ENCODE results near the gene TMTC1. TPM values are rescaled to one million over a fixed set of nuclear protein-coding genes. Genes with fewer than 3 reads are reported as not detected.

Gene TMTC1
- total RNA-seq, 2 donors from 2014 or later = 0.22 to 0.51 TPM

DNA sequence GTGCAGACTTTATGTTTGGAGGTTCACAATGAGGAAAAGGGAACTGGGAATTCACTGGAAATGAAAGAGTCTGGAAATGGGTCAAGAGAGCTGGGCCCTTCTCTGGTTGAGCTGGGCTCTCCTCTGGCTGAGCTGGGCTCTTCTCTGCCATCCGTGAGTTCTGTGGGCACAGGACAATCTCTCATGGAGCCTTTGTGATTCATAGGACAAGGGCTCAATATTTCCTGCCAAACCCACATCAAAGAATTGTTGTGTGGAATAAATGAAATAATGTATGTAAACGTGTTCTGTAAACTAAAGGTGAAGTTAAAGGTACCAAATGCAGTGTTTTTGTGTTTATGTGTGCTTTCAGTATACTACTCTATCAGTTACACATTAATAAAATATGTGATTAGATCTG, 190.7 kb downstream of the TMTC1 start:
- H3K36me3 Mint-ChIP-seq (ENCODE audit: insufficient read depth in 2 of 2) = no peaks in the 10 kb centered on the region
- no peaks in the 10 kb centered on the region for H3K9me3 Mint-ChIP-seq
- ATAC-seq (replicated peaks in 1 of 2) = no peak
- H3K4me1 Mint-ChIP-seq (ENCODE audit: low read depth) = no peaks in the 10 kb centered on the region
- H3K27me3 Mint-ChIP-seq (ENCODE audit: low read depth) = peaks cover 22% of the 10 kb centered on the region
- H3K27ac Mint-ChIP-seq = no peak overlapping the region
- no peak overlapping the region for H3K4me3 Mint-ChIP-seq
- DNase-seq = no peak

- no peak overlapping the region for H3K27ac Mint-ChIP-seq
- DNase-seq (no peak), ATAC-seq (replicated peaks in 1 of 2) (no peak)
- H3K9me3 Mint-ChIP-seq = no peaks in the 10 kb centered on the region
- H3K27me3 Mint-ChIP-seq (ENCODE audit: low read depth) = peaks cover 21% of the 10 kb centered on the region
- H3K36me3 Mint-ChIP-seq (ENCODE audit: insufficient read depth in 2 of 2) = no peaks in the 10 kb centered on the region
- H3K4me3 Mint-ChIP-seq = no peak overlapping the region
- H3K4me1 Mint-ChIP-seq (ENCODE audit: low read depth) = no peaks in the 10 kb centered on the region
Observed at GRCh38 chr12:29591140-29592020, 192.4 kb downstream of the TMTC1 start.

GRCh38 chr12:29589851-29590250, 193.9 kb downstream of the TMTC1 start:
- no peak for DNase-seq
- H3K27me3 Mint-ChIP-seq (ENCODE audit: low read depth) = peaks cover 15% of the 10 kb centered on the region
- H3K4me1 Mint-ChIP-seq (ENCODE audit: low read depth) = no peaks in the 10 kb centered on the region
- no peak overlapping the region for H3K27ac Mint-ChIP-seq
- H3K4me3 Mint-ChIP-seq = no peak overlapping the region
- H3K9me3 Mint-ChIP-seq = no peaks in the 10 kb centered on the region
- no peaks in the 10 kb centered on the region for H3K36me3 Mint-ChIP-seq (ENCODE audit: insufficient read depth in 2 of 2)
- no peak for ATAC-seq (replicated peaks in 1 of 2)

DNA sequence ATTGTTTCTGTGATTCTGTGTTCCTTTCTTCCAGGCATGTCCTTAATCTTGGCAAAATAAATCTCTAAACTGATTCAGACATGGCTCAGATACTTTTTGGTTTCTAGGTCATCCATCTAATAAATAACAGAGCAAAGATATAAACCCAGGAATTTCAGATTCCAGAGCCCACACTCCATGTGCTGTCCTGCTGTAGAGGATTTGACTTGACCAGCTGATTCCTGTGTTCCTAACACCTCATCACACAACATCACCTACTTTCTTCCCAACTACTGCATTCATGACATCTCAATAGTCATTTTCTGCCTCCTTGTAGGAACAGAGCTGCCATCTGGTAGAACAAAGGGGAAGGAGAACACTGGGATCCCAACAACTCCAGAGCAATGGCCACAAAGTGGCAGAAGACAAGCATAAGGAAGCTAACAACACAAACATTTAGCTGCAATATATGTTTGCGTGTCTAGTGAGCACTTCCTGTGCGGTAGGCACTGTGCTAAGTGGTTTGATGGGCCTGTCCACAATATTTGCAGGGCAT, 194.4 kb downstream of the TMTC1 start:
- H3K9me3 Mint-ChIP-seq = no peaks in the 10 kb centered on the region
- no peak overlapping the region for H3K4me3 Mint-ChIP-seq
- no peaks in the 10 kb centered on the region for H3K4me1 Mint-ChIP-seq (ENCODE audit: low read depth)
- DNase-seq = no peak
- peaks cover 15% of the 10 kb centered on the region for H3K27me3 Mint-ChIP-seq (ENCODE audit: low read depth)
- no peak for ATAC-seq (replicated peaks in 1 of 2)
- no peak overlapping the region for H3K27ac Mint-ChIP-seq
- H3K36me3 Mint-ChIP-seq (ENCODE audit: insufficient read depth in 2 of 2) = no peaks in the 10 kb centered on the region

- H3K9me3 Mint-ChIP-seq = no peaks in the 10 kb centered on the region
- H3K27ac Mint-ChIP-seq = no peak overlapping the region
- H3K36me3 Mint-ChIP-seq (ENCODE audit: insufficient read depth in 2 of 2) = no peaks in the 10 kb centered on the region
- no peaks in the 10 kb centered on the region for H3K27me3 Mint-ChIP-seq (ENCODE audit: low read depth)
- DNase-seq = no peak
- ATAC-seq (replicated peaks in 1 of 2) = no peak
- no peaks in the 10 kb centered on the region for H3K4me1 Mint-ChIP-seq (ENCODE audit: low read depth)
- H3K4me3 Mint-ChIP-seq = no peak overlapping the region
Observed at GRCh38 chr12:29582677-29583272, 201.0 kb downstream of the TMTC1 start.

GRCh38 chr12:29582146-29582545, 201.6 kb downstream of the TMTC1 start:
- no peaks in the 10 kb centered on the region for H3K27me3 Mint-ChIP-seq (ENCODE audit: low read depth)
- H3K4me3 Mint-ChIP-seq = no peak overlapping the region
- ATAC-seq (replicated peaks in 1 of 2) = no peak
- no peaks in the 10 kb centered on the region for H3K9me3 Mint-ChIP-seq
- H3K4me1 Mint-ChIP-seq (ENCODE audit: low read depth) = no peaks in the 10 kb centered on the region
- no peak for DNase-seq
- H3K36me3 Mint-ChIP-seq (ENCODE audit: insufficient read depth in 2 of 2) = no peaks in the 10 kb centered on the region
- H3K27ac Mint-ChIP-seq = no peak overlapping the region

DNA sequence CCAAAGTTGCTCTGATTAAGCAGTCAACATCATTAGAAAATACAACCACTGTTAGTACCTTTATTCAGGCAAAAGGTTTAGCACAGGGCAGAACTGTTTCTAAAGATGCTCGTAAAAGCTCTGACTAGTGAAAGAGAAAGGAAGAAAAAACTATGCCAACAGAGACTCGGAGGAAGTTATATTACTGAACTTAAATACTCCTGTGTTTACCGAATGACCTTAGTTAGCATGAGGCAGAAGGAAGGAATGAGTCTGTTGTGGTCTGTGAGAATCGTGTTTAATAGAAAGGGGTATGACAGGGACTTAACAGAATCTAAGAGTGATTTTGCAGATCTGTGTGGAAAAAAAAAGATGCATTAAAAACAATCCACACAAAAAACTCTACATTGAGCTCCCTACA, 202.1 kb downstream of the TMTC1 start:
- H3K9me3 Mint-ChIP-seq = no peaks in the 10 kb centered on the region
- ATAC-seq (replicated peaks in 1 of 2) (peak; percentile 51 to 69), DNase-seq (no peak)
- H3K4me3 Mint-ChIP-seq = no peak overlapping the region
- H3K36me3 Mint-ChIP-seq (ENCODE audit: insufficient read depth in 2 of 2) = no peaks in the 10 kb centered on the region
- no peaks in the 10 kb centered on the region for H3K27me3 Mint-ChIP-seq (ENCODE audit: low read depth)
- H3K27ac Mint-ChIP-seq = no peak overlapping the region
- no peaks in the 10 kb centered on the region for H3K4me1 Mint-ChIP-seq (ENCODE audit: low read depth)

GRCh38 chr12:29580971-29581370, 202.8 kb downstream of the TMTC1 start:
- H3K27me3 Mint-ChIP-seq (ENCODE audit: low read depth) = no peaks in the 10 kb centered on the region
- no peak overlapping the region for H3K4me3 Mint-ChIP-seq
- H3K4me1 Mint-ChIP-seq (ENCODE audit: low read depth) = no peaks in the 10 kb centered on the region
- no peaks in the 10 kb centered on the region for H3K36me3 Mint-ChIP-seq (ENCODE audit: insufficient read depth in 2 of 2)
- no peak overlapping the region for H3K27ac Mint-ChIP-seq
- ATAC-seq (replicated peaks in 1 of 2) (no peak), DNase-seq (no peak)
- H3K9me3 Mint-ChIP-seq = no peaks in the 10 kb centered on the region

DNA sequence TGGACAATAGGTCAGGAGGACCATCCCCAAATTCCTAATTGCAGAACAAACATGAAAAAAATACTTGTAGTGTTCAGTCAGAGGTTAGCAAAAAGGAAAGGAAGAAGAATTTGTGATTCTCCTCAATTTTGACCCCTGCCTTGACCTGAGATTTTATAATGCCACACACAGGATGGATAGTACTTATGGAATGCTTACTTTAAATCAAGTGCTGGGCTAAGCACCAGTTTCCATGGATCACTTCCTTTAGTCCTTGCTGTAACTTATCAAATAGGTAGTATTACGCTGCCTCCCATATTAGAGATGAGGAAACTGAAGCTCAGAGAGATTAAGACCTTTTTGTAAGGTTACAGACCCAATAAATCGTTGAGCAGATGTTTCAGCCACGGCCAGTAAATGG, 205.0 kb downstream of the TMTC1 start:
- peaks cover 3% of the 10 kb centered on the region for H3K27me3 Mint-ChIP-seq (ENCODE audit: low read depth)
- H3K36me3 Mint-ChIP-seq (ENCODE audit: insufficient read depth in 2 of 2) = no peaks in the 10 kb centered on the region
- DNase-seq = no peak
- no peaks in the 10 kb centered on the region for H3K4me1 Mint-ChIP-seq (ENCODE audit: low read depth)
- ATAC-seq (replicated peaks in 1 of 2) = no peak
- H3K9me3 Mint-ChIP-seq = no peaks in the 10 kb centered on the region
- H3K4me3 Mint-ChIP-seq = no peak overlapping the region
- no peak overlapping the region for H3K27ac Mint-ChIP-seq

DNA sequence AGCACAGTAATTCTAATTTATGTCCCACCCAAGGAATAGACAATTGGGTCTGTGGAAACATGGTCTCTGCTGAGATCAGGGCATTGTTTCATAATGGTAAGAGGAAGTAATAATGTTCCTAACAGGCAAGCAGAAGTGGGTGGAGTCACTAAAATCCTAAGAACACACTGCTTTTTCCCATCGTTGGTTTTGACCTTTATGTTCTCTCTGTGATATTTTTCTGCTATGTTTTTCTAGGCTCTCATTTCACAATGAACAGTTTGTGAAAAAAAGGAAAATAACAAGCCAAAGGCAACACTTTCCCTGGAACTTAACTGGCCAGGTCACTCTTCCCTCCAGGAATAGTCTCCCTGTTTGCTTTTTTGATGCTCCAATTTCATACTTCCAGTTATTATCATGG, 205.7 kb downstream of the TMTC1 start:
- no peak overlapping the region for H3K4me3 Mint-ChIP-seq
- peaks cover 10% of the 10 kb centered on the region for H3K27me3 Mint-ChIP-seq (ENCODE audit: low read depth)
- no peaks in the 10 kb centered on the region for H3K36me3 Mint-ChIP-seq (ENCODE audit: insufficient read depth in 2 of 2)
- H3K27ac Mint-ChIP-seq = no peak overlapping the region
- ATAC-seq (replicated peaks in 1 of 2) (no peak), DNase-seq (no peak)
- no peaks in the 10 kb centered on the region for H3K4me1 Mint-ChIP-seq (ENCODE audit: low read depth)
- no peaks in the 10 kb centered on the region for H3K9me3 Mint-ChIP-seq

- Mint-ChIP-seq H3K4me1 (ENCODE audit: low read depth) (no peaks in the 10 kb centered on the region), H3K36me3 (ENCODE audit: insufficient read depth in 2 of 2) (no peaks in the 10 kb centered on the region), H3K9me3 (no peaks in the 10 kb centered on the region), H3K27ac (no peak overlapping the region), H3K27me3 (ENCODE audit: low read depth) (peaks cover 11% of the 10 kb centered on the region), H3K4me3 (no peak overlapping the region)
- DNase-seq (no peak), ATAC-seq (replicated peaks in 1 of 2) (no peak)
Observed at GRCh38 chr12:29574500-29574899, 209.2 kb downstream of the TMTC1 start.

GRCh38 chr12:29572938-29573337, 210.8 kb downstream of the TMTC1 start:
- DNase-seq = no peak
- H3K27me3 Mint-ChIP-seq (ENCODE audit: low read depth) = peaks cover 11% of the 10 kb centered on the region
- ATAC-seq (replicated peaks in 1 of 2) = no peak
- H3K36me3 Mint-ChIP-seq (ENCODE audit: insufficient read depth in 2 of 2) = no peaks in the 10 kb centered on the region
- H3K27ac Mint-ChIP-seq = no peak overlapping the region
- no peaks in the 10 kb centered on the region for H3K9me3 Mint-ChIP-seq
- H3K4me3 Mint-ChIP-seq = no peak overlapping the region
- H3K4me1 Mint-ChIP-seq (ENCODE audit: low read depth) = no peaks in the 10 kb centered on the region

DNA sequence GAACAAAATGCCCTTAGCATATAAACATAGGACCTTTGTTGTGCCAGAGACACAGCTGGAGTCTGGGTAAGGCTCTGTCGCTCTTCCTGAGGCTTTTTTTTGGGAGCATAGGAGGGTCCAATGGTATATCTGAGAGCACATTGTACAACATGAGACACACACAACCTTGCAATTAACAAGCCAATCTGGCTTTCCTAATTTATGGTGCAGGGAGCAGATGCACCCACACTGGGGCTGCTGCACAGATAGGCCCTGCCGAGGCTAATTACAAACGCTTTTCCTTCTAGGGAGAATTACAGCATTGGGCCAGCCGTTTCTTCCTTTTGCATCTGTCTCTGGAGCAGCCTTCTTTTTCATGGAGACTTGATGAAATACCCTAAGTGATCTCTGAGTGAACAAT, 211.3 kb downstream of the TMTC1 start:
- Mint-ChIP-seq H3K4me1 (ENCODE audit: low read depth) (no peaks in the 10 kb centered on the region), H3K36me3 (ENCODE audit: insufficient read depth in 2 of 2) (no peaks in the 10 kb centered on the region), H3K4me3 (no peak overlapping the region), H3K27me3 (ENCODE audit: low read depth) (peaks cover 11% of the 10 kb centered on the region), H3K27ac (no peak overlapping the region), H3K9me3 (no peaks in the 10 kb centered on the region)
- DNase-seq = no peak
- no peak for ATAC-seq (replicated peaks in 1 of 2)

All from activated T-cell treated with anti-CD3 and anti-CD28 coated beads, Interleukin-2, amount 50 U/mL, for 72 hours (primary cell).